Measurements from ENCODE around the gene LENG8. TPM values are rescaled to one million over a fixed set of nuclear protein-coding genes. Genes with fewer than 3 reads are reported as not detected.
"Not testable (repeated sequence)": the region's sequence is repeated elsewhere in the genome, so short reads cannot be mapped to it uniquely, and the experiment has no call there.

LENG8 gene
- total and polyA plus RNA-seq, 4 experiments from 2014 or later, result 3.1 to 565 (median 273) TPM

DNA sequence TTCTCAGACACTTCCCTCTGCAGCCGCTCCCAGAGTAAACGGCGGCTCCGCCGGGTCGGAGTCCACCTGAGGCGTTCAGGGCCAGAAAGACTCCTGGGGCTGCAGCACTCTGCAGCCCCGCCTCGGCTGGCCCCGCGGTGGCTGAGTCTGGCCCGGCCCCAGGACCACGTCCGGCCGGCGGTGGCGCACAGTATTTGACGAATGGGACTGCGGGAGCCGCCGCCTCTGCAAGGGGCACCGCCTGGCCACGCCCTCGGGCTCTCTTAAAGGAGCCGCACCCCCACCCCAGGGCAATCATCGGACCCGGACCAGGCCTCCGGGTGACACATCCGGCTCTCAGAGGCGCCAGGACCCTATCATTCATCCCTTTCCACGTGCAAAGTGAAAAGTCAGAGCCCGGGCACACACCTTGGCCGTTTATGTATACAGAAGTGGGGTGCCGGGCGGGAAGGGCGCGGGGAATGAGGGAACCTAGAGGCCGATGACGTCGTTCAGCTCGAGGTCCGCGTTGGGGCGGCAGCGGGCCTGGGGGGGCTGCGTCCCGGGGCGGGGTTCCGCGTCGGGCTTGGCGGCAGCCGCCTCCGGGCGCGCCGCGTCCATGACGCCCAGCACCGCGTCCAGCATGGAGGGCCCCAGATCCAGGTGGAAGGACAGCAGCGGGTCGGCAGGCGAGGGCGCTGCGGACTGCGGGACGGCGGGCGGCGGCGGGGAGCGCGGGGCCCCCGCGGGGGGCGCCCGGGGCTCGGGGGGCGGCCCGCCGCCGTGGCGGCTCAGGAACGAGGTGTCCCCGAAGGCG, 15.8 kb downstream of the LENG8 start:
- Histone ChIP-seq H3K27me3 (ENCODE audit: insufficient read depth, low read length) (no peaks in the 10 kb centered on the region), H3K9me3 (ENCODE audit: control insufficient read depth in 1 of 2, low read length in 2 of 2) (no peaks in the 10 kb centered on the region), H3K4me3 (ENCODE audit: low read length in 2 of 2) (peak overlapping the region; percentile 65 to 85), H3K4me1 (ENCODE audit: insufficient read depth, low read length) (peaks cover 24% of the 10 kb centered on the region), H3K27ac (ENCODE audit: low read depth, low read length) (peak overlapping the region; percentile 81), H3K36me3 (ENCODE audit: insufficient read depth, low read length) (peaks cover 16% of the 10 kb centered on the region)
- peak; percentile 50 to 67 (median 61) for DNase-seq
- peaks cover 10 to 30% (median 19%) of the 10 kb centered on the region in 4 donors for H3K4me1 Mint-ChIP-seq
- peaks cover 8 to 10% of the 10 kb centered on the region in 2 donors for H3K27me3 Mint-ChIP-seq
- intact Hi-C loops (cut with micrococcal nuclease), result loop anchor here (5.0 kb wide), 1 partner anchor 598 kb away; the partner anchor contains the start of gene MYADM
- peaks cover 0 to 5% (median 0%) of the 10 kb centered on the region in 8 donors for H3K9me3 Mint-ChIP-seq
- H3K27ac Mint-ChIP-seq, result peak overlapping the region; percentile 36 to 99 (median 95)
- H3K4me3 Mint-ChIP-seq, result peak overlapping the region; percentile 84 to 92 (median 89)
- POLR2A ChIA-PET (ENCODE audit: partially characterized antibody), result interaction anchor here (1.0 to 9.3 kb wide), 2 partner anchors 9 to 16 kb away, joined by 3 to 142 read pairs; partner anchors contain the start of genes CDC42EP5 and LENG8
- peaks cover 2 to 19% of the 10 kb centered on the region in 2 donors for H3K36me3 Mint-ChIP-seq
- CTCF ChIA-PET (ENCODE audit: partially characterized antibody), result no interaction called here

DNA sequence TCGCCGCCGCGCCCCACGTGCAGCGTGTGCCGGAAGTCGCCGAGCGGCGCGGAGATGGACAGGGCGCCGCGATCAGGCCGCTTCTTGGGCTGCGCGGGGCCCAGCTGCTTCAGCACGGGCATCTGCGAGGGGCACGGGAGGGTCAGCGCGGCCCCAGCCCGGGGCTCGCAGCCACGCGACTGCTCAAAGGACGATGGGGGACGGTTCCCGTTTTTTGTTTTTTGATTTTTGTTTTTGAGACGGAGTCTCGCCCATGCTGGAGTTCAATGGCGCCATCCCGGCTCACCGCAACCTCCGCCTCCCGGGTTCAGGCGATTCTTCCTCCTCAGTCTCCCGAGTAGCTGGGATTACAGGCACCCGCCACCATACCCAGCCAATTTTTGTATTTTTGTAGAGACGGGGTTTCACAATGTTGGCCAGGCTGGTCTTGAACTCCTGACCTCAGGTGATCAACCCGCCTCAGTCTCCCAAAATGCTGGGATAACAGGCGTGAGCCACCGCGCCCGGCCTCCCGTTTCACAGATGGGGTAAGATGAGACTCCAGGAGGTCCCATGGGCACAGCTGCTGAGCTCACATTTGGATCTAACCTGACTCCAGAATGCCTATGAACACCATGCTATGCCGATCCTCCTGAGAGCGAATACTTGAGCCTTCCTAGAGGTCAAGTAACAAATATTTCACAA, 16.6 kb downstream of the LENG8 start:
- Histone ChIP-seq H3K4me1 (ENCODE audit: insufficient read depth, low read length) (peaks cover 25% of the 10 kb centered on the region), H3K4me3 (ENCODE audit: low read length in 2 of 2) (no peak overlapping the region), H3K36me3 (ENCODE audit: insufficient read depth, low read length) (peaks cover 12% of the 10 kb centered on the region), H3K27me3 (ENCODE audit: insufficient read depth, low read length) (no peaks in the 10 kb centered on the region), H3K9me3 (ENCODE audit: control insufficient read depth in 1 of 2, low read length in 2 of 2) (no peaks in the 10 kb centered on the region), H3K27ac (ENCODE audit: low read depth, low read length) (no peak overlapping the region)
- intact Hi-C loops (cut with micrococcal nuclease), result no loop called here
- Mint-ChIP-seq H3K36me3 (peaks cover 0 to 16% of the 10 kb centered on the region in 2 donors), H3K27me3 (peaks cover 15% of the 10 kb centered on the region in 2 donors), H3K27ac (peak overlapping the region in 3 of 7 donors; percentile 22 to 75 (median 74)), H3K9me3 (peaks cover 0 to 5% (median 0%) of the 10 kb centered on the region in 8 donors), H3K4me1 (peaks cover 10 to 37% (median 22%) of the 10 kb centered on the region in 4 donors), H3K4me3 (peak overlapping the region; percentile 17 to 80 (median 62))
- DNase-seq, result no peak
- CTCF ChIA-PET (ENCODE audit: partially characterized antibody), result interaction anchor here (1.0 kb wide), 2 partner anchors 11 to 15 kb away, joined by 3 read pairs; no protein-coding TSS in a partner anchor
- POLR2A ChIA-PET (ENCODE audit: partially characterized antibody), result interaction anchor here (0.8 to 9.3 kb wide), 3 partner anchors 8 to 27 kb away, joined by 3 to 142 read pairs (median 3); partner anchors contain the start of genes CDC42EP5 and LENG8

DNA sequence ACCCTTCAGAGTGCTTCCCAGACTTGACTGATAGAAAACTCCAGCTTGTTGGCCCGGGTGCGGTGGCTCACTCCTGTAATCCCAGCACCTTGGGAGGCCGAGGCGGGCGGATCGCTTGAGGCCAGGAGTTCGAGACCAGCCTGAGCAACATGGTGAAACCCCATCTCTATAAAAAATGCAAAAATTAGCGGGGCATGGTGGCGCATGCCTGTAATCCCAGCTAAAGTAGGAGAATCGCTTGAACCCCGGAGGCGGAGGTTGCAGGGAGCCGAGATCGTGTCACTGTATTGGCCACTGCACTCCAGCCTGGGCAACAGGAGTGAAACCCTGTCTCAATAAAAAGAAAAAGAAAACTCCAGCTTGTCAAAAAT, 17.1 kb downstream of the LENG8 start:
- Mint-ChIP-seq H3K4me3 (peak overlapping the region; percentile 17 to 80 (median 66)), H3K27ac (peak overlapping the region in 2 of 7 donors; percentile 74), H3K36me3 (peaks cover 0 to 16% of the 10 kb centered on the region in 2 donors), H3K27me3 (peaks cover 18% of the 10 kb centered on the region in 2 donors), H3K4me1 (peaks cover 14 to 41% (median 25%) of the 10 kb centered on the region in 4 donors)
- POLR2A ChIA-PET (ENCODE audit: partially characterized antibody), result interaction anchor here (0.8 to 9.3 kb wide), 2 partner anchors 18 to 28 kb away, joined by 3 to 142 read pairs; partner anchors contain the start of gene LENG8
- intact Hi-C loops (cut with micrococcal nuclease); H3K27me3 ChIP-seq (ENCODE audit: insufficient read depth, low read length); H3K9me3 Mint-ChIP-seq; DNase-seq; H3K27ac ChIP-seq (ENCODE audit: low read depth, low read length); H3K9me3 ChIP-seq (ENCODE audit: control insufficient read depth in 1 of 2, low read length in 2 of 2); H3K4me3 ChIP-seq (ENCODE audit: low read length in 2 of 2); H3K36me3 ChIP-seq (ENCODE audit: insufficient read depth, low read length): not testable (repeated sequence)
- CTCF ChIA-PET (ENCODE audit: partially characterized antibody), result interaction anchor here (1.0 kb wide), 2 partner anchors 10 to 16 kb away, joined by 3 read pairs; no protein-coding TSS in a partner anchor
- H3K4me1 ChIP-seq (ENCODE audit: insufficient read depth, low read length), result peaks cover 30% of the 10 kb centered on the region

DNA sequence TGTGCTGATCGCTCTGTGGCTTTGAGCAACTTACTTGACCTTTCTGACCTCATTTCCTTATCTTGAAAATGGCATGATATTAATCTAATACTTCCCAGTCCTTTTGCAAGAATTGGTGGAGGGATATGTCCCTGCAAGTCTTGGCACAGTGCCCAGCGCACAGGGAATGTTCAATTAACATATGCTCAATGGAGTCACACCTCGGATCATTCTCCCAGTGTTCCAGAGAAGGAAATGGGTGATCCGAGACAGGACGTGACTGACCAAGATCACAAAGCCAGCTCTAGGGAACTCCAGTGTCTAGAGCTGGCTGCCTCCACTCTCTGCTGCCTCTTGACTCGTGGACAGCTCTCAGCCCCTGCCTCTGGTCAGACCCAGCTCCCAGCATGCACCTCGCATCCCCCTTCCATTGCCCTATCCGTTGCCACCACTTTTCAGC, 20.5 kb downstream of the LENG8 start:
- Mint-ChIP-seq H3K36me3 (no peaks in the 10 kb centered on the region), H3K4me1 (peaks cover 6 to 20% (median 12%) of the 10 kb centered on the region in 4 donors), H3K27me3 (peaks cover 24 to 27% of the 10 kb centered on the region in 2 donors), H3K4me3 (no peak overlapping the region), H3K9me3 (peaks cover 0 to 4% (median 0%) of the 10 kb centered on the region in 8 donors), H3K27ac (no peak overlapping the region)
- Histone ChIP-seq H3K4me1 (ENCODE audit: insufficient read depth, low read length) (peaks cover 10% of the 10 kb centered on the region), H3K27ac (ENCODE audit: low read depth, low read length) (no peak overlapping the region), H3K36me3 (ENCODE audit: insufficient read depth, low read length) (no peaks in the 10 kb centered on the region), H3K9me3 (ENCODE audit: control insufficient read depth in 1 of 2, low read length in 2 of 2) (no peaks in the 10 kb centered on the region), H3K4me3 (ENCODE audit: low read length in 2 of 2) (no peak overlapping the region), H3K27me3 (ENCODE audit: insufficient read depth, low read length) (no peaks in the 10 kb centered on the region)
- intact Hi-C loops (cut with micrococcal nuclease), result no loop called here
- no peak for DNase-seq
- POLR2A ChIA-PET (ENCODE audit: partially characterized antibody), result no interaction called here
- CTCF ChIA-PET (ENCODE audit: partially characterized antibody), result interaction anchor here (1.0 to 1.6 kb wide), 2 partner anchors 9 to 12 kb away, joined by 4 to 5 read pairs; no protein-coding TSS in a partner anchor

GRCh38 chr19:54470276-54470887, 21.4 kb downstream of the LENG8 start:
- intact Hi-C loops (cut with micrococcal nuclease), result no loop called here
- Mint-ChIP-seq H3K36me3 (no peaks in the 10 kb centered on the region), H3K9me3 (peaks cover 0 to 4% (median 0%) of the 10 kb centered on the region in 8 donors), H3K4me3 (peak overlapping the region in 5 of 8 donors; percentile 32 to 40 (median 35)), H3K27ac (peak overlapping the region in 1 of 7 donors; percentile 35), H3K4me1 (peaks cover 6 to 16% (median 11%) of the 10 kb centered on the region in 4 donors), H3K27me3 (peaks cover 24 to 27% of the 10 kb centered on the region in 2 donors)
- no peak overlapping the region for H3K27ac ChIP-seq (ENCODE audit: low read depth, low read length)
- no peaks in the 10 kb centered on the region for H3K36me3 ChIP-seq (ENCODE audit: insufficient read depth, low read length)
- H3K9me3 ChIP-seq (ENCODE audit: control insufficient read depth in 1 of 2, low read length in 2 of 2), result no peaks in the 10 kb centered on the region
- H3K4me3 ChIP-seq (ENCODE audit: low read length in 2 of 2), result no peak overlapping the region
- H3K4me1 ChIP-seq (ENCODE audit: insufficient read depth, low read length), result peaks cover 10% of the 10 kb centered on the region
- no peaks in the 10 kb centered on the region for H3K27me3 ChIP-seq (ENCODE audit: insufficient read depth, low read length)
- ChIA-PET CTCF (ENCODE audit: partially characterized antibody) (interaction anchor here (1.0 to 1.6 kb wide), 3 partner anchors 8 to 11 kb away, joined by 4 to 5 read pairs (median 4); no protein-coding TSS in a partner anchor), POLR2A (ENCODE audit: partially characterized antibody) (no interaction called here)
- DNase-seq, result no peak

DNA sequence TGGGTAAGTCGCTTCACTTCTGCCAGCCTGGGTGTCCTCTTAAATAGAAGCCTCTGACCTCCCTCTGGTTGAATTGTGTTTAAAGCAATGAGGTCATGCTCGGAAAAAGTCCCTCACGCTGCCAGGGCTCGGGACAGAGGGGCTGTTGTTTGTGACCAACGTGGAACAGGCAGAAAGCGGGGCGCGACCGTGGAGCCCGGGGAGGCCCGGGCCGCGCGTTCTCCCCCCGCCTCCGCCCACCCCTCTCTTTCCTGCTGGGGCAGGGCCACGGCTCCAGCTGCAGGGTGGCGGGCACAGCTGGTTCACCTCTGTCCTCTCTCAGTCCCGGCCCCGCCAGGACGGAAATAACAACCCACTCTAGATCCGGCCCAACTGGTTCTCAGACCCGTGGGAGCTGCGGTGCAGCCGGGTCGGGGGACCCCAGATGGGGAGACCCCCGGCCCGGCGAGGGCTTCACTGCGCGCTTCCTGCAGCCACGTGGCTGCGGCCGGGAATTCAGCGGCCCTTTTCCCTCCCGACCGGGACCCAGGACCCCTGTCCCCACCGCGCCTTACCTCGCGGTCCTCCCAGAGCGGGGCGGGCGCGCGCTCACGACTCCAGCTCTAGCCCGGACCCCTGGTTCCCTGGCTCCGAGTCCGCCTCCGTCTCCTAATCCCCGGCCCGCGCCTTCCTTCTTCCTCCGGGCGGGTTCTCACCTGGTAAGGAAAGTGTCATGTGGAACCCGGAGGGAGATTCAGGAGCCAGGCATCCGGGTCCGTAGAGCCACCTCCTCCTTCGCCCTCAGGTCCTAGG, 22.2 kb downstream of the LENG8 start:
- Histone ChIP-seq H3K27ac (ENCODE audit: low read depth, low read length) (no peak overlapping the region), H3K36me3 (ENCODE audit: insufficient read depth, low read length) (no peaks in the 10 kb centered on the region), H3K9me3 (ENCODE audit: control insufficient read depth in 1 of 2, low read length in 2 of 2) (no peaks in the 10 kb centered on the region), H3K4me1 (ENCODE audit: insufficient read depth, low read length) (peaks cover 10% of the 10 kb centered on the region), H3K4me3 (ENCODE audit: low read length in 2 of 2) (no peak overlapping the region), H3K27me3 (ENCODE audit: insufficient read depth, low read length) (no peaks in the 10 kb centered on the region)
- Mint-ChIP-seq H3K27me3 (peaks cover 24 to 27% of the 10 kb centered on the region in 2 donors), H3K27ac (no peak overlapping the region), H3K9me3 (no peaks in the 10 kb centered on the region), H3K36me3 (no peaks in the 10 kb centered on the region), H3K4me3 (peak overlapping the region in 3 of 8 donors; percentile 32 to 46 (median 40)), H3K4me1 (peaks cover 4 to 16% (median 11%) of the 10 kb centered on the region in 4 donors)
- intact Hi-C loops (cut with micrococcal nuclease), result no loop called here
- ChIA-PET CTCF (ENCODE audit: partially characterized antibody) (interaction anchor here (1.4 kb wide), 1 partner anchor 10 kb away, joined by 4 read pairs; no protein-coding TSS in a partner anchor), POLR2A (ENCODE audit: partially characterized antibody) (no interaction called here)
- no peak for DNase-seq

Measured in CD4-positive, alpha-beta memory T cell (primary cell).